Measurements from ENCODE around the gene C16orf89. TPM values are rescaled to one million over a fixed set of nuclear protein-coding genes. Genes with fewer than 3 reads are reported as not detected.
A peak's percentile ranks its signal among the peaks of the same experiment; 100 is the strongest.
"Not testable (repeated sequence)": the region's sequence is repeated elsewhere in the genome, so short reads cannot be mapped to it uniquely, and the experiment has no call there.

The C16orf89 gene
- not detected for polyA plus RNA-seq

DNA sequence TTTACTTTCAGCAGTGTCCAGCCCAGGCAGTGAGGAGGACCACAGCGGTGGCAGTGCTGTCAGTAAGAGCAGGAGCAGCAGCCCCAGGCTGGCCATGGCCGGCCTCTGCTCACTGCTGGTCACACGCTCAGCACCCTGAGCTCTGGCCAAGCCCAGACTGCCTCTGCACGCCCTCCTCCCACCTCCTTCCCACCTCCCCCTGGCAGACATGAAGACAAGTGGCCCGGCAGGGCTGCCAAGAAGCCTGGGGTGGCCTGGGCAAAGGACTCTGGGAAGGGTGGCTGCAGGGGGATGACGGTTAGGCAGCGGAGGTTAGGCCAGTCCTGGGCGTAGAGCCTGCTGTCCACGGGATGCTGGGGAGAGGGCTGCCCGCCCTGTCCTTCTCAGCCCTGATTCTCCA, at the start of gene C16orf89:
TSS of gene C16orf89 (minus strand) at position 144 of the 400 bp plus-strand sequence. CDS start at position 96, 48 bp downstream.
- no peak within 1 kb of the TSS for H3K27ac Mint-ChIP-seq
- peaks cover 0 to 1% (median under 1%) of the 10 kb centered on the region in 3 donors for H3K4me1 Mint-ChIP-seq
- peak within 1 kb of the TSS in 2 of 4 donors; percentile 39 to 73 for H3K4me3 Mint-ChIP-seq
- no peaks in the 10 kb centered on the region for H3K9me3 Mint-ChIP-seq
- peaks cover 2% of the 10 kb centered on the region for H3K27me3 Mint-ChIP-seq
- H3K36me3 Mint-ChIP-seq: no peaks in the 10 kb centered on the region

- H3K36me3 Mint-ChIP-seq, H3K9me3 Mint-ChIP-seq, H3K4me3 Mint-ChIP-seq, H3K27me3 Mint-ChIP-seq, H3K27ac Mint-ChIP-seq, H3K4me1 Mint-ChIP-seq: not testable (repeated sequence)
These were observed 45.2 kb upstream of the C16orf89 start for GRCh38 chr16:5110933-5111332.

- no peaks in the 10 kb centered on the region for H3K9me3 Mint-ChIP-seq
- H3K4me1 Mint-ChIP-seq: no peaks in the 10 kb centered on the region
- H3K36me3 Mint-ChIP-seq: peaks cover 3% of the 10 kb centered on the region
- H3K27ac Mint-ChIP-seq: no peak overlapping the region
- H3K27me3 Mint-ChIP-seq: peaks cover 1% of the 10 kb centered on the region
- no peak overlapping the region for H3K4me3 Mint-ChIP-seq
These were observed 42.9 kb upstream of the C16orf89 start for GRCh38 chr16:5108505-5109158.

DNA sequence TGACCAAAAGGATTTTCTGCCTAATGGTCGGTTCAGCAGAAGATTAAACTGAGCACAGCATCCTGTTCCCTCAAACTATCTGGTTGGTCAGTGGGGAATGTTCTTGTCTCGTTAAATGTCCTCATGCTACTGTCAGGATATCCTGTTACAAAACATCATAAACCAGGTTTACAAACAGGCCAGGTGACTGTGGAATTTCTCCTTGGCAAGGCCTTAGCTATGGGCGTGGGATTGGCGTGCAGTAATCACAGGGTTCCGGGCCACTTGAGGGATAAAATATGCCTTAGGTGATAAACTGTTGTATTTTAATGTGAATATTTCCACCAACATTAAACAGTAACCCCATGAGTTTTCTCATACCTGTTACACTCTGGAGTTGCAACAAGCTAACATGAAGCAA, 39.3 kb upstream of the C16orf89 start:
- not testable (repeated sequence) for H3K36me3 Mint-ChIP-seq, H3K9me3 Mint-ChIP-seq, H3K27ac Mint-ChIP-seq, H3K27me3 Mint-ChIP-seq, H3K4me3 Mint-ChIP-seq, H3K4me1 Mint-ChIP-seq

DNA sequence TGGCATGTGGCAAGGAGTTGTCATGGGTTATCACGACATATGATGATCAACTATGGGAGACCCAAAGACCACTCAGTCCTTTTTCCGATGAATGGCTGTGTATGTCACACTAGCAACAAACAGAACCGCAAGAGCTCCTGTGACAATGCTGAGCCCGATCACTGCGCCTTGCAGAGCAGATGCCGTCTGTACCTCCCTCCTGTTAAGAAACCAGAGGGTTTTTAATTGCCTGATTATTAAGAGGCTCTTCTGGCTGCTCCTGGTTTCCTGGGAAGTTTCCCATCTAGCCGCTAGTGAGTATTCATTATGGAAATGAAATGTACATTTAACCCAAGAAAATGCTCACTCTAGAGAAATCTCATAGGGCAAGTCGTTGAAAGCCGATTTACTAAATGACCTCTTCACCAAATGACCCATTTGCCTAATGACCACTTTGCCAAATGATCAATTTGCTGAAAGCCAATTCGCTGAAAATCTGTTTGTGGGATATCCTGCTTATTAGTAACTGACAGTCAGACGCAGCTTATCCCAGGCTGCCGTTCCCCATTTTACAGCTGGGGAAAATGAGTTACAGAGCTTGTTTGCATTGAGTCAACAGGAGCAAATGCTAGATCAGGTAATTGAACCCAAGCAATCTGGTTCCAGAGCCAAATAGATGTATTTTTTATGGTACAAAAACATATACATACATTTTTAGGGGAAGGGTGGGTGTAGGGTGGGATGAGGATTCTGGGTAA, 37.7 kb upstream of the C16orf89 start:
- not testable (repeated sequence) for H3K4me1 Mint-ChIP-seq, H3K36me3 Mint-ChIP-seq, H3K9me3 Mint-ChIP-seq, H3K27ac Mint-ChIP-seq, H3K27me3 Mint-ChIP-seq
- H3K4me3 Mint-ChIP-seq: peak overlapping the region in 1 of 4 donors; percentile 14

DNA sequence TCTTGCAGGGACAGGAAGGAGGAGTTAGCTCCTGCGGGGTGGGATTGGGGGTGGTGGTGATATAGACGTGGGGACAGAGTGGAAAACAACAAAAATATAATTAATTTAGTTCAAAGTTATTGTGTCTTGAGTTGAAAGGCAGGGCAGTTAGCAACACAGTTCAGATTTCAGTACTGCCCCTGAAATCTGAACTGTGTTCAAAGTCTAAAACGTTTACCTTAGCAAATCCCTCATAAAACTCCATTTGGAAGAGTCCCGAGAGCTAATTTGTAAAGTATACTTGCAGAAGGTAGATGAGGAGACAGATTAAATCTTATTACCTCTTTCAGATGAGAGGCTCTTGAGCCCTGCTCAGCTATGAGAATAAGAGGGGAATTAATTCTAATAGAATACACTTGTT, 33.4 kb upstream of the C16orf89 start:
- H3K4me1 Mint-ChIP-seq, H3K9me3 Mint-ChIP-seq, H3K27me3 Mint-ChIP-seq, H3K27ac Mint-ChIP-seq, H3K36me3 Mint-ChIP-seq: not testable (repeated sequence)
- peak overlapping the region in 3 of 4 donors; percentile 87 to 97 (median 94) for H3K4me3 Mint-ChIP-seq

- H3K9me3 Mint-ChIP-seq, H3K27me3 Mint-ChIP-seq: not testable (repeated sequence)
- H3K27ac Mint-ChIP-seq: peak overlapping the region; percentile 79 to 98 (median 92)
These were observed 32.7 kb upstream of the C16orf89 start for GRCh38 chr16:5098221-5099159.

GRCh38 chr16:5097470-5098220, 31.9 kb upstream of the C16orf89 start, which contains the start of gene EEF2KMT:
TSS of gene EEF2KMT (minus strand) at chr16:5097795. CDS start at chr16:5097739, 56 bp downstream.
- peak within 1 kb of the TSS; percentile 84 to 98 (median 92) for H3K27ac Mint-ChIP-seq
- H3K36me3 Mint-ChIP-seq, H3K9me3 Mint-ChIP-seq, H3K4me1 Mint-ChIP-seq, H3K27me3 Mint-ChIP-seq: not testable (repeated sequence)
- H3K4me3 Mint-ChIP-seq: peak within 1 kb of the TSS; percentile 87 to 99 (median 96)

More at GRCh38 chr16:5098221-5099159, 32.7 kb upstream of the C16orf89 start:
- H3K4me3 Mint-ChIP-seq: peak overlapping the region; percentile 87 to 99 (median 96)
- H3K36me3 Mint-ChIP-seq, H3K4me1 Mint-ChIP-seq: not testable (repeated sequence)

DNA sequence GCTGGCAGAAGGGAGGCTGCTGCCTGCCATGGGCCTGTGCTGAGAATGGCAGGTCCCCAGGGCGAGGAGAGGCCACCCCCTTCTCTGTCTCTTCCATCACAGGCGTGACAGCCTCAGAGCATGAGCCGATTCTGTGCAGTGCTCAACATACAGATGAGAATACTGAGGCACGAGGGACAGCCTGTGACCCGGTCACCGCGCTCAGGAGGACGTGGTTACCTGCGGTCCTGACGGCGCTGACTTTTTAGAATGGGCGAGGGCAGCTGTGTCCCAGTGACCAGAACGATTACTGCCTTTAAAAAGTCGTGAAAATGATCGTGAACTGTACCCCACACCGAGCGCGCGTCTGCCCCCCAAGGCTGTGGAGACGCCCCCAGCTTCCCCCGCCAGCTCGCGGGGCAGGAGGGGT, 31.3 kb upstream of the C16orf89 start:
- not testable (repeated sequence) for H3K36me3 Mint-ChIP-seq, H3K27me3 Mint-ChIP-seq, H3K9me3 Mint-ChIP-seq
- H3K4me1 Mint-ChIP-seq: peaks cover 5 to 11% (median 6%) of the 10 kb centered on the region in 3 donors
- H3K27ac Mint-ChIP-seq: peak overlapping the region; percentile 84 to 92 (median 85)
- peak overlapping the region; percentile 87 to 95 (median 94) for H3K4me3 Mint-ChIP-seq

GRCh38 chr16:5096437-5097060, 30.8 kb upstream of the C16orf89 start:
- H3K27ac Mint-ChIP-seq: peak overlapping the region; percentile 84 to 92 (median 85)
- H3K4me3 Mint-ChIP-seq: peak overlapping the region; percentile 87 to 95 (median 94)
- H3K9me3 Mint-ChIP-seq, H3K36me3 Mint-ChIP-seq, H3K27me3 Mint-ChIP-seq: not testable (repeated sequence)
- H3K4me1 Mint-ChIP-seq: peaks cover 5 to 12% (median 6%) of the 10 kb centered on the region in 3 donors

GRCh38 chr16:5095145-5095830, 29.5 kb upstream of the C16orf89 start:
- not testable (repeated sequence) for H3K9me3 Mint-ChIP-seq, H3K36me3 Mint-ChIP-seq, H3K27me3 Mint-ChIP-seq
- Mint-ChIP-seq H3K4me3 (peak overlapping the region in 1 of 4 donors; percentile 75), H3K4me1 (peaks cover 5 to 12% (median 6%) of the 10 kb centered on the region in 3 donors), H3K27ac (peak overlapping the region in 1 of 3 donors; percentile 28)

- peak overlapping the region in 1 of 4 donors; percentile 23 for H3K4me3 Mint-ChIP-seq
- peaks cover 5 to 12% (median 6%) of the 10 kb centered on the region in 3 donors for H3K4me1 Mint-ChIP-seq
- H3K27ac Mint-ChIP-seq, H3K9me3 Mint-ChIP-seq, H3K27me3 Mint-ChIP-seq, H3K36me3 Mint-ChIP-seq: not testable (repeated sequence)
These were observed 28.0 kb upstream of the C16orf89 start for GRCh38 chr16:5093746-5094145.

DNA sequence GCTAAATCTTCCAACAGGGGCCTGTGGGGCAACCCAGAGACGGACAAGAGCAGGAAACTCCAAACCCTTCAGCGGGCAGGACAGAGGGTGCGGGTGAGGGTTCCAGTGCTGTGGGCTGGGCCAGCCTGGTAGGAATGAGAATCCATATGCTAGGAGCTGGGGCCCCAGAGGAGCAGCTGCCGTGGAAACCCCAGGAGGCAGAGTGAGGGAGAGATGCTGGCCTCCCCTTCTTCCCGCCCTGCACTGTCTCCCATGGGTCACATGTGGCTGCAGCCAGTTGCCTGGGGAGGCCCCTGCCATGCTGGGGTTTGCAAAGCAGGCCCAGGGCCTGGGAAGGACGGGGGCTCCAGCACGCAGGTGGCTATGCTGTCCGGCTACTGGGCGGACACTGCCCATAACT, 27.3 kb upstream of the C16orf89 start:
- H3K4me3 Mint-ChIP-seq, H3K27me3 Mint-ChIP-seq, H3K27ac Mint-ChIP-seq, H3K36me3 Mint-ChIP-seq, H3K9me3 Mint-ChIP-seq: not testable (repeated sequence)
- peaks cover 5 to 12% (median 6%) of the 10 kb centered on the region in 3 donors for H3K4me1 Mint-ChIP-seq

- not testable (repeated sequence) for H3K4me1 Mint-ChIP-seq, H3K27ac Mint-ChIP-seq, H3K27me3 Mint-ChIP-seq, H3K4me3 Mint-ChIP-seq, H3K36me3 Mint-ChIP-seq, H3K9me3 Mint-ChIP-seq
These were observed 24.8 kb upstream of the C16orf89 start for GRCh38 chr16:5090592-5090991.
